OCI-LY1 (cell line): ENCODE data around the gene ST3GAL4.

Source experiments
- H2AFZ ChIP-seq: fragments of 200-600 bp; sonication (generic), shearing (Covaris generic); 2 replicates; pipeline ENCODE4 v1.6.0; 2014; ENCODE audit warnings: antibody characterized with exemption, mild to moderate bottlenecking, low read length
- H3F3A ChIP-seq: fragments of 200-600 bp; sonication (generic), shearing (Covaris generic); 2 replicates; pipeline ENCODE4 v1.6.0; 2014; ENCODE audit warnings: mild to moderate bottlenecking, antibody characterized with exemption, low read length, moderate library complexity; ENCODE audit not compliant: insufficient read depth
- H3K27ac ChIP-seq: fragments of 200-600 bp; sonication (generic); 2 replicates; pipeline ENCODE4 v1.5.1; 2014; ENCODE audit warnings: low read length, mixed run types, mild to moderate bottlenecking, low read depth; ENCODE audit not compliant: poor library complexity, severe bottlenecking
- H3K27me3 ChIP-seq: fragments of 200-600 bp; sonication (generic); 2 replicates; pipeline ENCODE4 v1.6.0; 2014; ENCODE audit warnings: antibody characterized with exemption, mild to moderate bottlenecking, low read length, moderate library complexity; ENCODE audit not compliant: insufficient read depth
- H3K36me3 ChIP-seq: fragments of 200-600 bp; sonication (generic); 2 replicates; pipeline ENCODE4 v1.6.1; 2014; ENCODE audit warnings: mild to moderate bottlenecking, antibody characterized with exemption, low read length, moderate library complexity, mixed read lengths; ENCODE audit not compliant: insufficient read depth
- H3K4me1 ChIP-seq: fragments of 200-600 bp; sonication (generic); 2 replicates; pipeline ENCODE4 v1.5.1; 2014; ENCODE audit warnings: mild to moderate bottlenecking, low read length, moderate library complexity; ENCODE audit not compliant: insufficient read depth, severe bottlenecking
- H3K4me2 ChIP-seq: fragments of 200-600 bp; sonication (generic), shearing (Covaris generic); 2 replicates; pipeline ENCODE4 v1.6.1; 2014; ENCODE audit warnings: low read length
- H3K4me3 ChIP-seq: fragments of 200-600 bp; sonication (generic); 2 replicates; pipeline ENCODE4 v1.5.1; 2014; ENCODE audit warnings: low read length, low read depth, mild to moderate bottlenecking, mixed read lengths; ENCODE audit not compliant: poor library complexity, severe bottlenecking
- H3K79me2 ChIP-seq: fragments of 200-600 bp; shearing (Covaris generic); 2 replicates; pipeline ENCODE4 v1.6.1; 2016; ENCODE audit warnings: mixed run types, low read length, mixed read lengths; ENCODE audit not compliant: insufficient read depth
- H3K9ac ChIP-seq: fragments of 200-600 bp; sonication (generic), shearing (Covaris generic); 2 replicates; pipeline ENCODE4 v1.6.1; 2014; ENCODE audit warnings: mild to moderate bottlenecking, low read length, mixed read lengths
- H3K9me2 ChIP-seq: fragments of 200-600 bp; sonication (generic), shearing (Covaris generic); 2 replicates; pipeline ENCODE4 v1.6.1; 2014; ENCODE audit warnings: low read depth, mild to moderate bottlenecking, low read length, mixed read lengths
- H3K9me3 ChIP-seq: fragments of 200-600 bp; shearing (Covaris generic); 2 replicates; pipeline ENCODE4 v1.6.1; 2014; ENCODE audit warnings: low read length, mixed read lengths
- H4K20me1 ChIP-seq: fragments of 200-600 bp; sonication (generic), shearing (Covaris generic); 2 replicates; pipeline ENCODE4 v1.6.0; 2016; ENCODE audit warnings: mild to moderate bottlenecking, low read length; ENCODE audit not compliant: insufficient read depth
- EZH2 ChIP-seq: fragments of 200-600 bp; sonication (generic), shearing (Covaris generic); IDR thresholded peaks from 2 replicates; pipeline ENCODE4 v1.8.0; 2017; ENCODE audit warnings: borderline replicate concordance, mixed run types, mild to moderate bottlenecking, antibody characterized with exemption, low read length, moderate library complexity, mixed read lengths
- TF ChIP-seq, protein P1 (sequence below): fragments of 200-600 bp; sonication (generic), shearing (Covaris generic); IDR thresholded peaks from 2 replicates; pipeline ENCODE4 v1.5.1; 2017; ENCODE audit warnings: mild to moderate bottlenecking, antibody characterized with exemption, low read length, moderate library complexity, mixed read lengths

The ST3GAL4 gene

GRCh38 chr11:126413843-126414405, 58.4 kb downstream of the ST3GAL4 start:
- Histone ChIP-seq H3K9ac (no peak overlapping the region), H4K20me1 (no peaks in the 10 kb centered on the region), H3K36me3 (no peaks in the 10 kb centered on the region), H2AFZ (no peak overlapping the region), H3K79me2 (no peaks in the 10 kb centered on the region), H3K27ac (no peak overlapping the region), H3K4me1 (peaks cover 9% of the 10 kb centered on the region), H3K4me3 (no peak overlapping the region), H3K27me3 (no peaks in the 10 kb centered on the region; the same call in 1 of the 2 replicates), H3K9me2 (no peaks in the 10 kb centered on the region), H3F3A (no peaks in the 10 kb centered on the region), H3K9me3 (no peaks in the 10 kb centered on the region), H3K4me2 (no peak overlapping the region)
- TF ChIP-seq, protein P1, sequence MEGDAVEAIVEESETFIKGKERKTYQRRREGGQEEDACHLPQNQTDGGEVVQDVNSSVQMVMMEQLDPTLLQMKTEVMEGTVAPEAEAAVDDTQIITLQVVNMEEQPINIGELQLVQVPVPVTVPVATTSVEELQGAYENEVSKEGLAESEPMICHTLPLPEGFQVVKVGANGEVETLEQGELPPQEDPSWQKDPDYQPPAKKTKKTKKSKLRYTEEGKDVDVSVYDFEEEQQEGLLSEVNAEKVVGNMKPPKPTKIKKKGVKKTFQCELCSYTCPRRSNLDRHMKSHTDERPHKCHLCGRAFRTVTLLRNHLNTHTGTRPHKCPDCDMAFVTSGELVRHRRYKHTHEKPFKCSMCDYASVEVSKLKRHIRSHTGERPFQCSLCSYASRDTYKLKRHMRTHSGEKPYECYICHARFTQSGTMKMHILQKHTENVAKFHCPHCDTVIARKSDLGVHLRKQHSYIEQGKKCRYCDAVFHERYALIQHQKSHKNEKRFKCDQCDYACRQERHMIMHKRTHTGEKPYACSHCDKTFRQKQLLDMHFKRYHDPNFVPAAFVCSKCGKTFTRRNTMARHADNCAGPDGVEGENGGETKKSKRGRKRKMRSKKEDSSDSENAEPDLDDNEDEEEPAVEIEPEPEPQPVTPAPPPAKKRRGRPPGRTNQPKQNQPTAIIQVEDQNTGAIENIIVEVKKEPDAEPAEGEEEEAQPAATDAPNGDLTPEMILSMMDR, result no peak
- TF ChIP-seq EZH2, result no peak

- no peaks in the 10 kb centered on the region for H3K36me3 ChIP-seq
- no peak overlapping the region for H3K4me2 ChIP-seq
- H4K20me1 ChIP-seq, result no peaks in the 10 kb centered on the region
- no peaks in the 10 kb centered on the region for H3K9me2 ChIP-seq
- H3F3A ChIP-seq, result no peaks in the 10 kb centered on the region
- H2AFZ ChIP-seq, result no peak overlapping the region
- no peak overlapping the region for H3K4me3 ChIP-seq
- no peak overlapping the region for H3K9ac ChIP-seq
- H3K4me1 ChIP-seq, result peaks cover 9% of the 10 kb centered on the region
- H3K27me3 ChIP-seq, result no peaks in the 10 kb centered on the region; the same call in 1 of the 2 replicates
- TF ChIP-seq, protein P1, result no peak
- no peak for TF ChIP-seq EZH2
- H3K9me3 ChIP-seq, result no peaks in the 10 kb centered on the region
- no peaks in the 10 kb centered on the region for H3K79me2 ChIP-seq
- no peak overlapping the region for H3K27ac ChIP-seq
Observed at GRCh38 chr11:126414615-126415014, 59.1 kb downstream of the ST3GAL4 start.

DNA sequence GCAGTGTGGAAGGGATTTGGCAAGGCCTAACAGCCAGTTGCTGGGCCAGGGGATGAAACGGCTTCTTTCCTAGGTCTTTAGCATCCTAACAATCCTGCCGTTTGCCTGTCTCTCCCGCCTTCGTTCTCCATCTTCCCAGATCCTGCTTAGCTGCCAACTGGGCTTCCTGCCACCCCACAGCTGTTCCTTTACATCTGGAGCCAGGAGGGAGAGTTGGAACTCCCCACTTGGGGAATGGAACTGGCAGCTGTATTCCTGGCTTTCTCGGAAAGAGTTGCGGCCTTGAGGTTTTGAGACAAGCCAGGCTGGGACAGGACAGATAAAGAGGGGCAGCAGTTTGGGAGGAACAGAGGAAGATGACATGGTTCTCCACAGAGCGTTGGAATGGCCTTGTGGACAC, 59.6 kb downstream of the ST3GAL4 start:
- no peak overlapping the region for H2AFZ ChIP-seq
- H3K9ac ChIP-seq, result no peak overlapping the region
- TF ChIP-seq, protein P1, result no peak
- no peak for TF ChIP-seq EZH2
- no peaks in the 10 kb centered on the region for H3K9me2 ChIP-seq
- H3K4me1 ChIP-seq, result peaks cover 9% of the 10 kb centered on the region
- no peaks in the 10 kb centered on the region for H4K20me1 ChIP-seq
- H3K27ac ChIP-seq, result no peak overlapping the region
- H3K79me2 ChIP-seq, result no peaks in the 10 kb centered on the region
- no peaks in the 10 kb centered on the region for H3K9me3 ChIP-seq
- H3K27me3 ChIP-seq, result no peaks in the 10 kb centered on the region; the same call in 1 of the 2 replicates
- H3K36me3 ChIP-seq, result no peaks in the 10 kb centered on the region
- H3K4me3 ChIP-seq, result no peak overlapping the region
- H3K4me2 ChIP-seq, result no peak overlapping the region
- no peaks in the 10 kb centered on the region for H3F3A ChIP-seq
